Measurements from ENCODE around the gene ZBTB7B.
"Not testable (repeated sequence)": the region's sequence is repeated elsewhere in the genome, so short reads cannot be mapped to it uniquely, and the experiment has no call there.

The ZBTB7B gene

DNA sequence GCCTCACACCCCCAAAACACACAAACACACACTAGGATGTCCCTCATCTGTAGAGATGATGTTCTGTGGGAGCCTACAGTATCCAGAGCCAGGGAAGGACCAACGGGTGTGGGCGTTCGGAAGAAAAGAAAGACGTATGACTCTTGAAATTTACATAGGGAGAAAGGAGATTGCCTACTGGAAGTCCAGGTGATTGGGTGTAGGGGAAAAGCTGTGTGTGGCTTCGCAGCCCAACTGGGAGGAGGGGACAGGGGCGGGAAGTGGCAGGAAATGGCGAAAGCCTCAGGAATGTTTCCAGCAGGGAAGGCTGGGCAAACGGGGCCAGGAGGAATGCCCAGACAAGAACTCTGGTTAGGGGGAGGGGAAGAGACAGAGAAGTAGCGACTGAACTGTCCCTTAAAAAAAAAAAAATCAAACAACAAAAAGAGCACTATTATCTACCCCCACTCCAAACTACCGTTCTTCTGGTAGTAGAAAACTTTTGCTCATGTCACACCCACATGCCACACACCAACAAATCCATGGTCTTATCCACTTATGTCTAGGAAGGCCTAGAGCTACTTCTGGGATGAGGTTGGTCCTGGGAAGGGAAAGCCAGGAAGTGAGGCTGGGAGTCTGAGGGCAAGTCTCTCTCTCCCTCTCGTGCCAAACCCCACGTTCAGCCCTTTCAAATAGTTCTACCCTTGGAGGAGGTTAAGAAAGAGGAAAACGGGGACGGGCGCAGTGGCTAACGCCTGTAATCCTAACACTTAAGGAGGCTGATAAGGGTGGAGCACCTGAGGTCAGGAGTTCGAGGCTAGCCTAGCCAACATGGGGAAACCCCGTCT lies 29.9 kb upstream of the ZBTB7B start:
- TF ChIP-seq, protein P1, sequence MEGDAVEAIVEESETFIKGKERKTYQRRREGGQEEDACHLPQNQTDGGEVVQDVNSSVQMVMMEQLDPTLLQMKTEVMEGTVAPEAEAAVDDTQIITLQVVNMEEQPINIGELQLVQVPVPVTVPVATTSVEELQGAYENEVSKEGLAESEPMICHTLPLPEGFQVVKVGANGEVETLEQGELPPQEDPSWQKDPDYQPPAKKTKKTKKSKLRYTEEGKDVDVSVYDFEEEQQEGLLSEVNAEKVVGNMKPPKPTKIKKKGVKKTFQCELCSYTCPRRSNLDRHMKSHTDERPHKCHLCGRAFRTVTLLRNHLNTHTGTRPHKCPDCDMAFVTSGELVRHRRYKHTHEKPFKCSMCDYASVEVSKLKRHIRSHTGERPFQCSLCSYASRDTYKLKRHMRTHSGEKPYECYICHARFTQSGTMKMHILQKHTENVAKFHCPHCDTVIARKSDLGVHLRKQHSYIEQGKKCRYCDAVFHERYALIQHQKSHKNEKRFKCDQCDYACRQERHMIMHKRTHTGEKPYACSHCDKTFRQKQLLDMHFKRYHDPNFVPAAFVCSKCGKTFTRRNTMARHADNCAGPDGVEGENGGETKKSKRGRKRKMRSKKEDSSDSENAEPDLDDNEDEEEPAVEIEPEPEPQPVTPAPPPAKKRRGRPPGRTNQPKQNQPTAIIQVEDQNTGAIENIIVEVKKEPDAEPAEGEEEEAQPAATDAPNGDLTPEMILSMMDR (IDR thresholded peaks at IDR 0.05; ENCODE audit: insufficient read depth, low read depth, low read length, missing control alignments) = no peak
- H3K4me3 ChIP-seq (ENCODE audit: low read length) = peak overlapping the region; percentile 61
- DNase-seq (ENCODE audit: low read depth) = peak; percentile 98

DNA sequence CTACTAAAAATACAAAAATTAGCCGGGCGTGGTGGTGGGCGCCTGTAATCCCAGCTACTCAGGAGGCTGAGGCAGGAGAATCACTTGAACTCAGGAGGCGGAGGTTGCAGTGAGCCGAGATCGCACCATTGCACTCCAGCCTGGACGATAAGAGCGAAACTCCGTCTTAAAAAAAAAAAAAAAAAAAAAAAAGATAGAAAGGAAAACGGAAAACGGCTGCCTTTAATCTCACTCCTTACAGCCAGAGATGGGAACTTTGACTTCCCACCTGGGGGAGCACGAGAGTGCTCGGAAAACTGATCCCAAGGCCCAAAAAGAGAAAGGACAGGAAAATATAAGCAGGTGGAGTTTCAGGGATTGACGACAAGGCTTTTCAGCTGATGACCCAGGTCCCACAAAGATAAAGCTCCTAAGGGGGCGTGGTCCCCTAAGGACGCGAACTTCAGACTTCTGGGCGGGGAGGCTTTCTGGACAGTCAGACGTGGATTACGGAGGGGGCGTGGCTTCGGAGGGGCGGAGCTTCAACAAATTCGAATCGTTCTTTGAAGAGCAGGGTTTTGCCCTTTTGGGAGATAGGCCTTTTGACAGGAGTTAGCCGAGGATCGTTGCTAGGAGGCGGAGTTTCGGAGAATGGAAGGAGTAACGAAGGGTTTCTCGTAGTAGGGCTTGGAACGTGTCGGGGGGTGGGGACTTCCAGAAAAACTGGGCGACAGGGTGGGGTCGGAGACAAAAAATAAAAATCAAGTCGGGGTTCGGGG lies 29.1 kb upstream of the ZBTB7B start:
- peak overlapping the region; percentile 61 for H3K4me3 ChIP-seq (ENCODE audit: low read length)
- TF ChIP-seq, protein P1 (IDR thresholded peaks at IDR 0.05; ENCODE audit: insufficient read depth, low read depth, low read length, missing control alignments) = peak; percentile 43
- DNase-seq (ENCODE audit: low read depth) = peak; percentile 98

DNA sequence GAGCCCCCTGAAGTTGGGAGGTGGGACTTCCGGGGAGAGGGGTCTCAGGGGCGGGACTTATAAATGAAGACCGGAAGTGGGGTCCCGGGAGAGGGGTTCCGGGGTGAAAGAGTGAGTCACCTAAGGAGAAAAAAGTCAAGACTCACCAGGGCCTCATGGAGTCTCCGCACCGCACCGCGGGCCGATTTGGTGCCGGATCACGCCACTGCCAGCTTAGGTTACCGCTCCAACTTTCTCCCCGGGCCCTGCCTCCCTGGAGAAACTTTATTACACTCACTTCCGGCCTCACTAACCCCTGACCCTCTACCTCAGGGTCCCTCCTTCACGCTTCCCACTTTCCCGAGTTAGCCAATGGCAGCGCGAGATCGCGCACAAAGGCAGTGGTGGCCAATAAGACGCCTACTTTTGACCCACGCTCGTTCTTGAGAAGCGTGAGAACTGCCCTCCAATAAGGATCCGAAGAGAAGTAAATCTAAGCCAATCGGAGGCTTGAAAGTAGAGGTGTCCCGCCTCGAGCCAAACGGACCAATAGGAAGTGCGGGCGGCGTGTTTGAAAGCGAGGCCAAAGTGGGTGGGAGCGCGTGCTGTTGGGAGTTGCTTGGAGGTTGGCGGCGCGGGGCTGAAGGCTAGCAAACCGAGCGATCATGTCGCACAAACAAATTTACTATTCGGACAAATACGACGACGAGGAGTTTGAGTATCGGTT lies 28.3 kb upstream of the ZBTB7B start, which contains the start of gene CKS1B:
TSS of gene CKS1B (plus strand) at position 580 of the 706 bp plus-strand sequence. CDS start at position 645, 65 bp downstream.
- peak; percentile 100 for DNase-seq (ENCODE audit: low read depth)
- TF ChIP-seq, protein P1 (IDR thresholded peaks at IDR 0.05; ENCODE audit: insufficient read depth, low read depth, low read length, missing control alignments) = no peak
- H3K4me3 ChIP-seq (ENCODE audit: low read length) = peak within 1 kb of the TSS; percentile 61

DNA sequence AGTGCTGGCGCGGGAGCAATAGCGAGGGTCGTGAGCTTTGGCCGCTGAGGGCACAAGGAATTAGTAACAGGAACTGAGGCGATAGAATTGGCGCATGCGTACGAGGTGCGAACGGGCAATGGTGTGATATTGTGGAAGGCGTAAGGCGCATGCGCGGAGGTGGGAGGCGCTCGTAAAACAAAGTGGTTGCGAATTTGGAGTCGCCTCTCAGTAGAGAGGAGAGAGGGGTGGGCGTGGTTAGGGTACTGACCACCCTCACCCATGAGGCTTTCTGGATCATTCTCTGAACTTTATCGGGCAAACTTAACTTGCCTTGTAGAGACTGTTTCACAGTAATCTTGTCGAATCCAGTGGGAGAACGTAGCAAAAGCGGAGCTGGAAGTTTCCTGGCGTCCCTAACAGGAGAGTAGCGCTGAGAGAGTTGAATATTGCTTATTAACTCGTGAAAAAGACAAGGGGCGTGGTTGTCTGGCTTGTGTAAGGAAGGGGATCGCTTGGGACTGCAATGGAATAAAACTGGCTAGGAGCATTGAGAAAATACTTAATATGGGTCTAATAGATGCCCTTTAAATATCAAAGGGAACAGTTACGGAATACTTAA lies 27.7 kb upstream of the ZBTB7B start:
- TF ChIP-seq, protein P1 (IDR thresholded peaks at IDR 0.05; ENCODE audit: insufficient read depth, low read depth, low read length, missing control alignments) = no peak
- H3K4me3 ChIP-seq (ENCODE audit: low read length) = peak overlapping the region; percentile 61
- peak; percentile 94 for DNase-seq (ENCODE audit: low read depth)

DNA sequence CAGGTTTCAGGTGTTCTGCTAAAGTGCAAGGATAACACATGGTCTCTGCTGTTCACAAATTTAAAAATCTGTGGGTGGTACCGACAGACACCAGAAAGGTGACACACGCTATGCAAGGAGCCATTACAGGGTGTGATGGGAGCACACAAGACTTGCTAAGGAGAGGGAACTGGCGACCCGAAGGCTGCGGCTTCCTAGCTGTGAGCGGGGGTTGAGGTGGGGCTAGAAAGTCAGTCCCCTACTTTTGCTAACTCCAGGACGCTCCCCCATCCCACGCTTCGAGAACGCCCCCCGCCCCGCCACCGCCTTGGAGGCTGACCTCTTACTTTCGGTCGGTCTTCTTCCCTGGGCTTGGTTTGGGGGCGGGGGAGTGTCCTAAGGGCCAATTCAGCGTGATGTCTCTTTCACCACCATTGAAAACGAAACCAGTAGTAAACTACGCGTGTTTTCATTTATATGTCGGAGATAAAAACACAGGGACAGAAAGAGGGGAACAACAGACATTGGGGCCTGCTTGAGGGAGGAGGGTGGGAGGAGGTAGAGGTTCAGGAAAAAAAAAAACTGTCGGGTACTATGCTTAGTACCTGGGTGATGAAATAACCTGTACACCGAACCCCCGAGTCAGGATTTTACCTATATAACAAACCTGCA lies 27.1 kb upstream of the ZBTB7B start:
- peak; percentile 43 for DNase-seq (ENCODE audit: low read depth)
- peak overlapping the region; percentile 61 for H3K4me3 ChIP-seq (ENCODE audit: low read length)
- TF ChIP-seq, protein P1 (IDR thresholded peaks at IDR 0.05; ENCODE audit: insufficient read depth, low read depth, low read length, missing control alignments) = no peak

DNA sequence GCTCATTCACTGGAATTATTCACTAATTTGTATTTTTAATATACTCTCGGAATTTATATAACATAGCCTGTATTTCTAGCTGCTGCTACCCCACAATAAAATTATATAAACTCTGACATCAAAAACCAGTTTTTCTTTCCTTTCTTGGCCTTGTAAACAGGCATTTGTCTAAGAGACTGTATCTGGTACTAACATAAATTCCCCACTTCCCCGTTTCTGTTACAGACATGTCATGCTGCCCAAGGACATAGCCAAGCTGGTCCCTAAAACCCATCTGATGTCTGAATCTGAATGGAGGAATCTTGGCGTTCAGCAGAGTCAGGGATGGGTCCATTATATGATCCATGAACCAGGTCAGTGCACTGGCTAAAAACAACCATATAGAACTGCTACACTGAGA lies 24.8 kb upstream of the ZBTB7B start:
- not testable (repeated sequence) for H3K4me3 ChIP-seq (ENCODE audit: low read length); DNase-seq (ENCODE audit: low read depth)
